H9 (cell line): ENCODE results near the gene NCF2. TPM values are rescaled to one million over a fixed set of nuclear protein-coding genes. Genes with fewer than 3 reads are reported as not detected.

Source experiments
- DNase-seq: peaks from one replicate; pipeline ENCODE4 v3.0.0-alpha.2; 2017
- H2AFZ ChIP-seq: one replicate; pipeline ENCODE4 v1.6.1; 2013; ENCODE audit warnings: mild to moderate bottlenecking, low read length, control low read depth, moderate library complexity
- H2AK5ac ChIP-seq: 2 replicates; pipeline ENCODE4 v1.6.1; 2013; ENCODE audit warnings: low read length, control low read depth, mixed read lengths; ENCODE audit not compliant: insufficient read length
- H2BK120ac ChIP-seq: one replicate; pipeline ENCODE4 v1.6.1; 2013; ENCODE audit warnings: low read depth, mild to moderate bottlenecking, low read length, control low read depth, inconsistent platforms; ENCODE audit not compliant: poor library complexity, severe bottlenecking
- H2BK12ac ChIP-seq: 2 replicates; pipeline ENCODE4 v1.6.1; 2013; ENCODE audit warnings: low read length, control low read depth, mixed read lengths, low read depth; ENCODE audit not compliant: insufficient read length
- H2BK15ac ChIP-seq: 2 replicates; pipeline ENCODE4 v1.6.1; 2013; ENCODE audit warnings: low read depth, low read length, control low read depth
- H2BK20ac ChIP-seq: one replicate; pipeline ENCODE4 v1.6.1; 2013; ENCODE audit warnings: low read depth, mild to moderate bottlenecking, low read length, control low read depth, inconsistent platforms; ENCODE audit not compliant: poor library complexity, severe bottlenecking
- H2BK5ac ChIP-seq: 2 replicates; pipeline ENCODE4 v1.6.1; 2013; ENCODE audit warnings: low read length, control low read depth, mixed read lengths; ENCODE audit not compliant: insufficient read length
- H3K14ac ChIP-seq: 2 replicates; pipeline ENCODE4 v1.6.1; 2013; ENCODE audit warnings: low read length, control low read depth; ENCODE audit not compliant: insufficient read depth
- H3K18ac ChIP-seq: 2 replicates; pipeline ENCODE4 v1.6.1; 2013; ENCODE audit warnings: low read depth, mild to moderate bottlenecking, mixed read lengths, low read length, control low read depth; ENCODE audit not compliant: insufficient read length
- H3K23ac ChIP-seq: 2 replicates; pipeline ENCODE4 v1.6.1; 2013; ENCODE audit warnings: low read length, control low read depth, mixed read lengths, low read depth; ENCODE audit not compliant: insufficient read length
- H3K23me2 ChIP-seq: 2 replicates; pipeline ENCODE4 v1.6.1; 2013; ENCODE audit warnings: low read depth, mild to moderate bottlenecking, mixed read lengths, low read length, control low read depth; ENCODE audit not compliant: insufficient read length, poor library complexity, severe bottlenecking
- H3K27ac ChIP-seq: 2 replicates; pipeline ENCODE4 v1.5.1; 2013; ENCODE audit warnings: low read length, control low read depth, mixed read lengths, low read depth; ENCODE audit not compliant: insufficient read length
- H3K27me3 ChIP-seq: 2 replicates; pipeline ENCODE4 v1.6.1; 2013; ENCODE audit warnings: low read length, control low read depth, inconsistent platforms; ENCODE audit not compliant: insufficient read depth
- H3K4ac ChIP-seq: 2 replicates; pipeline ENCODE4 v1.6.1; 2013; ENCODE audit warnings: low read depth, mild to moderate bottlenecking, control low read depth, inconsistent platforms, low read length, moderate library complexity
- H3K4me1 ChIP-seq: 2 replicates; pipeline ENCODE4 v1.6.1; 2013; ENCODE audit warnings: low read length, control low read depth, inconsistent platforms; ENCODE audit not compliant: insufficient read depth
- H3K4me2 ChIP-seq: 2 replicates; pipeline ENCODE4 v1.6.1; 2013; ENCODE audit warnings: low read length, control low read depth, mixed read lengths; ENCODE audit not compliant: insufficient read length, insufficient read depth
- H3K56ac ChIP-seq: 2 replicates; pipeline ENCODE4 v1.6.1; 2013; ENCODE audit warnings: low read depth, mild to moderate bottlenecking, mixed read lengths, low read length, control low read depth; ENCODE audit not compliant: insufficient read length
- H3K79me1 ChIP-seq: 2 replicates; pipeline ENCODE4 v1.6.1; 2013; ENCODE audit warnings: low read depth, mild to moderate bottlenecking, moderate library complexity, low read length, control low read depth, inconsistent platforms; ENCODE audit not compliant: insufficient read depth, poor library complexity, severe bottlenecking
- H3K79me2 ChIP-seq: 2 replicates; pipeline ENCODE4 v1.6.1; 2013; ENCODE audit warnings: low read length, control low read depth, inconsistent platforms; ENCODE audit not compliant: insufficient read depth
- H3K9ac ChIP-seq: 2 replicates; pipeline ENCODE4 v1.6.1; 2013; ENCODE audit warnings: low read length, control low read depth, mixed read lengths; ENCODE audit not compliant: insufficient read length; ENCODE audit errors: extremely low read depth
- H3K9me3 ChIP-seq: one replicate; pipeline ENCODE4 v1.6.1; 2013; ENCODE audit warnings: low read depth, low read length, inconsistent platforms; ENCODE audit not compliant: control insufficient read depth
- H3T11ph ChIP-seq: one replicate; pipeline ENCODE4 v1.6.1; 2013; ENCODE audit warnings: mild to moderate bottlenecking, low read length, control low read depth, inconsistent platforms
- H4K20me1 ChIP-seq: one replicate; pipeline ENCODE4 v1.6.1; 2013; ENCODE audit not compliant: control insufficient read depth, insufficient read length, insufficient read depth
- H4K5ac ChIP-seq: 2 replicates; pipeline ENCODE4 v1.6.1; 2013; ENCODE audit warnings: low read depth, mild to moderate bottlenecking, mixed read lengths, low read length, control low read depth; ENCODE audit not compliant: insufficient read length
- H4K8ac ChIP-seq: replicated peaks from 2 replicates; pipeline ENCODE4 v1.6.1; 2013; ENCODE audit warnings: low read length, control low read depth, mixed read lengths, low read depth; ENCODE audit not compliant: insufficient read length
- H4K91ac ChIP-seq: 2 replicates; pipeline ENCODE4 v1.6.1; 2013; ENCODE audit warnings: low read depth, mild to moderate bottlenecking, moderate library complexity, mixed read lengths, low read length, control low read depth; ENCODE audit not compliant: insufficient read length
- H3K27ac Mint-ChIP-seq, 3 experiments: 2 replicates in 2 of 3; 3 replicates in 1 of 3; pipeline ENCODE4 v1.8.0; 2020 to 2021; ENCODE audit warnings: mixed read lengths in 3 of 3, mild to moderate bottlenecking in 1 of 3, moderate library complexity in 1 of 3
- H3K27me3 Mint-ChIP-seq: 2 replicates; pipeline ENCODE4 v1.8.0; 2021; ENCODE audit warnings: low read depth, mild to moderate bottlenecking, moderate library complexity, mixed read lengths
- H3K36me3 Mint-ChIP-seq, 3 experiments: 2 replicates in 2 of 3; 3 replicates in 1 of 3; pipeline ENCODE4 v1.8.0; 2020 to 2021; ENCODE audit warnings: low read depth in 3 of 3, mixed read lengths in 3 of 3; ENCODE audit not compliant: insufficient read depth in 1 of 3
- H3K4me1 Mint-ChIP-seq, 2 experiments: 2 replicates each; pipeline ENCODE4 v1.8.0; 2020; ENCODE audit warnings: mixed read lengths in 2 of 2
- H3K4me3 Mint-ChIP-seq, 2 experiments: 2 replicates in 1 of 2; 3 replicates in 1 of 2; pipeline ENCODE4 v1.8.0; 2020 to 2021; ENCODE audit warnings: mild to moderate bottlenecking in 2 of 2, mixed read lengths in 2 of 2, moderate library complexity in 1 of 2
- H3K9me3 Mint-ChIP-seq, 2 experiments: 2 replicates in 1 of 2; 3 replicates in 1 of 2; pipeline ENCODE4 v1.8.0; 2020; ENCODE audit warnings: mild to moderate bottlenecking in 2 of 2, mixed read lengths in 2 of 2, moderate library complexity in 1 of 2
- whole genome bisulfite sequencing: extraction: QIAGEN DNeasy Blood & Tissue Kit; methylation state at CpG from one replicate; pipeline ENCODE4 v1.1.7; 2013; ENCODE audit warnings: missing lambda C conversion rate, low lambda C conversion rate, mixed read lengths; ENCODE audit not compliant: insufficient read length; ENCODE audit errors: extremely low coverage; 5-methylcytosine and 5-hydroxymethylcytosine counted together
- total RNA-seq: library from RNA; stranded (reverse); gene quantifications from 2 replicates; pipeline ENCODE4 v1.2.1, GENCODE V29; 2021
- TF ChIP-seq, protein P1 (sequence below): fragments of 200-600 bp; sonication (generic); conservative IDR thresholded peaks from 3 replicates; pipeline ENCODE4 v1.8.0; 2021; ENCODE audit warnings: antibody characterized with exemption, mild to moderate bottlenecking

The NCF2 gene
- total RNA-seq, 1 experiment from 2014 or later: not detected

DNA sequence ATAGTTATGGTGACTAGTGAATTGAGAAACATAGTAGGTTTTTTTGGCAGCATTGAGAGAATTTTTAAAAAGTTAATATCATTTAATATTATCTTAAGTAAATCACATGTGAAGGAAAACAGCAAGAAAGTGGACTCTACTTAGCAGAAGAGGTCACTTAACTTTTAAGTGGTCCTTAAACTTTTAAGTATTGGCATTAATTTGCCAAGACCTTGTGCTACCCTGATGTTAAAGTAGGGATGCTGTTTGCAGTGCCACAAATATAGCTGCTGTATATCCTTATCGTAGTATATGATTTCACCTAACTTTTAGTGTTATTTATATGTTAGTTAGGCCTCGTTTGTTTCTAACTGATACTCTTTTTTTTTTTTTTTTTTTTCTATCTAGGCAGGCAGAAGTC is 77.8 kb downstream of the NCF2 start:
- no peak overlapping the region for H3K27ac ChIP-seq
- H3K27me3 Mint-ChIP-seq: no peaks in the 10 kb centered on the region
- no peak overlapping the region for H2BK15ac ChIP-seq
- no peak overlapping the region for H4K8ac ChIP-seq
- H3K4me1 Mint-ChIP-seq: peaks cover 17 to 24% of the 10 kb centered on the region in 2 experiments
- no peak overlapping the region for H2AFZ ChIP-seq
- H3K27me3 ChIP-seq: no peaks in the 10 kb centered on the region
- no peak overlapping the region for H3K4me2 ChIP-seq
- no peak overlapping the region for H3K4ac ChIP-seq
- no peaks in the 10 kb centered on the region for H3K9me3 ChIP-seq
- peak overlapping the region in 2 of 3 experiments; percentile 3 to 50; a peak in 3 of 7 replicates for H3K27ac Mint-ChIP-seq
- H3K4me3 Mint-ChIP-seq: no peak overlapping the region
- no peaks in the 10 kb centered on the region for H3K9me3 Mint-ChIP-seq
- H3K56ac ChIP-seq: no peak overlapping the region
- H2AK5ac ChIP-seq: no peak overlapping the region
- H3T11ph ChIP-seq: no peak overlapping the region
- H4K20me1 ChIP-seq: no peaks in the 10 kb centered on the region
- H3K23ac ChIP-seq: no peak overlapping the region
- peaks cover 2% of the 10 kb centered on the region; the same call in 1 of the 2 replicates for H3K79me2 ChIP-seq
- no peak overlapping the region for H2BK12ac ChIP-seq
- peaks cover under 1 to 17% (median 9%) of the 10 kb centered on the region in 3 experiments; a peak in 6 of 7 replicates for H3K36me3 Mint-ChIP-seq
- H2BK120ac ChIP-seq: no peak overlapping the region
- no peak overlapping the region for H4K91ac ChIP-seq
- H3K79me1 ChIP-seq: peaks cover 2% of the 10 kb centered on the region
- no peak overlapping the region for H2BK5ac ChIP-seq
- peaks cover 2% of the 10 kb centered on the region; the same call in 1 of the 2 replicates for H3K4me1 ChIP-seq
- no peak overlapping the region for H3K18ac ChIP-seq
- no peak overlapping the region for H2BK20ac ChIP-seq
- H3K9ac ChIP-seq: no peak overlapping the region
- TF ChIP-seq, protein P1, sequence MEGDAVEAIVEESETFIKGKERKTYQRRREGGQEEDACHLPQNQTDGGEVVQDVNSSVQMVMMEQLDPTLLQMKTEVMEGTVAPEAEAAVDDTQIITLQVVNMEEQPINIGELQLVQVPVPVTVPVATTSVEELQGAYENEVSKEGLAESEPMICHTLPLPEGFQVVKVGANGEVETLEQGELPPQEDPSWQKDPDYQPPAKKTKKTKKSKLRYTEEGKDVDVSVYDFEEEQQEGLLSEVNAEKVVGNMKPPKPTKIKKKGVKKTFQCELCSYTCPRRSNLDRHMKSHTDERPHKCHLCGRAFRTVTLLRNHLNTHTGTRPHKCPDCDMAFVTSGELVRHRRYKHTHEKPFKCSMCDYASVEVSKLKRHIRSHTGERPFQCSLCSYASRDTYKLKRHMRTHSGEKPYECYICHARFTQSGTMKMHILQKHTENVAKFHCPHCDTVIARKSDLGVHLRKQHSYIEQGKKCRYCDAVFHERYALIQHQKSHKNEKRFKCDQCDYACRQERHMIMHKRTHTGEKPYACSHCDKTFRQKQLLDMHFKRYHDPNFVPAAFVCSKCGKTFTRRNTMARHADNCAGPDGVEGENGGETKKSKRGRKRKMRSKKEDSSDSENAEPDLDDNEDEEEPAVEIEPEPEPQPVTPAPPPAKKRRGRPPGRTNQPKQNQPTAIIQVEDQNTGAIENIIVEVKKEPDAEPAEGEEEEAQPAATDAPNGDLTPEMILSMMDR: no peak
- WGBS: no CpG with 5 or more reads among the region's 2 CpGs
- DNase-seq: no peak
- H3K14ac ChIP-seq: no peak overlapping the region
- H3K23me2 ChIP-seq: no peaks in the 10 kb centered on the region
- H4K5ac ChIP-seq: no peak overlapping the region
